Skeletal muscle cell (primary cell): ENCODE measurements around the gene POMT1.
"Not testable (repeated sequence)": the region's sequence is repeated elsewhere in the genome, so short reads cannot be mapped to it uniquely, and the experiment has no call there.

Experiments
- DNase-seq: peaks from one replicate; pipeline ENCODE4 v3.0.0-alpha.2; 2010; ENCODE audit warnings: low read depth
- H3K4me3 ChIP-seq: 2 replicates; pipeline ENCODE4 v1.5.1; 2011; ENCODE audit warnings: low read depth, mild to moderate bottlenecking, control low read depth, low read length, moderate library complexity

POMT1 gene

DNA sequence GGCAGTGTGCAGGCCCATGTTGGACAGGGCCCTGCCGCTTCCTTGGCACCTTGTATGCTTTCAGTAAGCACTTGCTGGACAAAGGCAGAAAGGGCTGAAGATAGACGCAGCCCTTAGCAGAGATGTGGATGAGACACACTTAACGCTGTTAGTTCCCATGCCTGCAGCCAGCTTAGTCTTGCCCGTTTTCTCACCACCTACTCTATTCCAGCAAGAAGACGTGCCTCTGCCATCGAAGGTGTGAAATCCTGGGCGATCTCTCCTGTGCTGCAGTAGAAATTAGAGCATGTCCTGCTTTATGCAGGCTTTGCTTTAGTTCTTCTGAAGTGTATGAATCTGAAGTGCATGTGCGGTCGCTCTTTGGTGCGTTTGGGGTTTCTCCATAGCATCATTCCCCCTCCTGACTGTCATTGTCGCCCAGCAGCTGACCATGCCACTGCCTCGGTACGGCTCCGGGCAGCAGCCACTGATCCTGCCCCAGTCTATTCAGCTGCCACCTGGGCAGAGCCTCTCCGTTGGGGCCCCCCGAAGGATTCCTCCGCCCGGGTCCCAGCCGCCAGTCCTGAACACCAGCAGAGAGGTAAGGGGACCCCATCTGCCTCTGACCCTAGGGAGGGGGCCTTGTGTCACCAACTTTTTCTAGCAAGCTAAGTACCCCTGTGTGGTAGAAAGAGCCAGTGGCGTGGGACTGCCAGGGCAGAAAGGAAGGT lies 11.6 kb upstream of the POMT1 start:
- no peak overlapping the region for H3K4me3 ChIP-seq
- no peak for DNase-seq

DNA sequence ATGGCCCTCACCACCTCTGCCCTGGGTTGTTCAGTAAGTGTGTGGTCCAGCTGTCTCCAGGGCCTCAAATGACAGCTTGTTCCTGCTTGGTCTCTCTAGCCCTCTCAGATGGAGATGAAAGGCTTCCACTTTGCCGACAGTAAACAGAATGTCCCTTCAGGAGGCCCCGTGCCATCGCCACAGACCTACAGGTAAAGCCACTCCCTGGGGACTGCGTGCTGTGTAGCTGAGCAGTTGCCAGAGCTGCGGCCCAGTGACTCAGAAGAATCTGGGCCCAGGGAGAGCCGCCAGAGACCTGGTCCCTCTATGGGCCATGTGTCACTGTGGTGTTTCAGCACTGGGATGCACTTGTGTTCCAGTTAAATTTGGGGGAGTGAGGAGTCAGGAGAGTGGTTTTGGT lies 10.6 kb upstream of the POMT1 start:
- no peak for DNase-seq
- H3K4me3 ChIP-seq = no peak overlapping the region

DNA sequence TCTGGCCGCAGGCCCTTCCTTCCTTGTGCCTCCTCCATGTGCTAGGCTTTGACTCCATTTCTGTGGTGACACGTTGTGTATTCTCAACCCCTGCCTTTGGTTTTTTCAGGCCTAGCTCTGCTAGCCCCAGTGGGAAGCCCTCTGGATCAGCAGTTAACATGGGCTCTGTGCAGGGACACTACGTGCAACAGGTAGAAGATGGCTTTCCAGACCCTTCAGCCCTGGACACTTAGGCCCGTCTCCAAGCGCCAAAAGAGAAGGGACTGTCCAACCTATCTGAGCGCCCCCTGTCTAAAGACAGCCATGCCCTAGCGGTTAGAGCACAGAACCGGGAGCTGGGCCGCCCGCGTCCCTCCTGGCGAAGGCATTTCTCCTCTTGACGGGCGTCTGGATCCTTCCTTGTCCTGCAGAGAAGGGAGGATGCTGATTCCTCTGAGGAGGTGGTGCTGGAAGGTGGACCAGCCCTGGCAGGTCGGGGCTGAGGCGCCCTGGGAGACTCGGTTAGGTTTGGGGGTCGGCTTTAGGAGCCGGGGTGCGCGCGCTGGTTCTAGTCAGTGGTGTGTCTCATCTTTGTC lies 8.3 kb upstream of the POMT1 start:
- no peak overlapping the region for H3K4me3 ChIP-seq
- DNase-seq = no peak

DNA sequence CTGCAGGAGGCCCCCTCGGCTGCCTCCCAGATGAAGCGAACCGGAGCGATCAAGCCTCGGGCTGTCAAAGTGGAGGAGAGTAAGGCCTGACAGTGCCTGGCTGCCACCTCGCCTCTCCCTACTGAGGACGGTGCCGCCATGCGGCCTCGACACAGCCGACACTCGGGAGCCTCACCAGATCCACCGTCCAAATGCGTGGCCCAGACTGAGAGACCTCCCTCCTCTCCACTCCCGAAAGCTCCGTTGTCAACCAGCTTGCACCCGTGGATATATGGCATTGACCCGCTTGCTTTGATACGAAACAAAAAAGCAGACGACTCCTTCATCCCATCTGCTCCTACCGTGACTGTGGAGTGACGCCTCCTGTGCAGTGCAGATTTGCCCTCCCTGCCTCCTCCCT lies 6.9 kb upstream of the POMT1 start:
- DNase-seq = no peak

DNA sequence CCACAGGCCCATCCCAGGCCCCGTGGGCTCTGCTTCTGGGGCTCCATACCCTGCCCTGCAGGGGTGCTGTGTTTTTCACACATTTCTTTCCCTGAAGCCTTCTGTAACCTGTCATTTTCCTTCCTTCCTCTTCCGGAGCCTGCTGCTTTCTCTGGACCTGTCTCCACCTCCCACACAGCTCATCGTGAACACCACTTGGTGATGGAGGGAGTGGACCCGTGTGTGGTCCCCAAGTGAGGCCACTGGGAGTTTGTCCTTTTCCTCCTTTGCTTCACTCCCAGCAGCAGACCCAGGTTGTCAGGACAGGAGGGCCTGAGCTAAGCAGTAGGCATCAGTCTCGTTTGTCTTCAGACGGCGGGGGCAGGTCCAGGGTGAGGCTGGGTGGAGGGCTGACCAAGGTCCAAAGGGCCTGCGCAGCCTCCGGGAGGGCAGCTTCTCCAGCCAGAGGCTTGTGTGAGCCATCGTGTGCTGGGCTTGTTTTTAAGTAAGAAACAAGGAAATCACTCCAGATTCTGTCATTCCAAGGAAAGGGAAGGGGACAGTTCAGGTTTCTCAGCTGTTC lies 5.8 kb upstream of the POMT1 start:
- no peak for DNase-seq
- no peak overlapping the region for H3K4me3 ChIP-seq

More for the DNA sequence above, 6.9 kb upstream of the POMT1 start:
- no peak overlapping the region for H3K4me3 ChIP-seq

DNA sequence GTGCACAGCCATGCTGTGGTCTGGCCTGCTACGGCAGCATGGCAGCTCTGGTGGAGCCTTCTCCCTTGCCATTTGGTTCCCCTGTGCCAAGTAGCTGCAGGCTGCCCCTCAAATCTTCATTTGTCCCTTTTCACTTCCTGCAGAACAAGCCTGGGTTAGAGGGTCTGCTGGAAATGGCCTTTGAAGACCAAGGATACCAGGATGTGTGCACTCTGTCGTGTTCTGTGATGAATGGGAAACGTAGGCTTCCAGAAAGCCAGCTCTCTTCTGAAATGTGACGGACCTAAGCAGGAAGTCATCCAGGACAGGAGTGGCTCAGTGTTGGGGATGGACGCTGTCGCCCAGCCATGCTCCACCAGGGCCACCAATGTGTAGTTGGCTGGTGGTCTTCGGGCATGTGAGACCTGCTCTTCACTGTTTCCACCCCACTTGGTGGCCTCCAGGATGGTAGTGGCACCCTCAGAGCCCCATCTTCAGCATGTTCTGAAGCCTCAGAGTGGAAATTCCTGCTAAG lies 3.4 kb upstream of the POMT1 start:
- no peak for DNase-seq
- H3K4me3 ChIP-seq = no peak overlapping the region

DNA sequence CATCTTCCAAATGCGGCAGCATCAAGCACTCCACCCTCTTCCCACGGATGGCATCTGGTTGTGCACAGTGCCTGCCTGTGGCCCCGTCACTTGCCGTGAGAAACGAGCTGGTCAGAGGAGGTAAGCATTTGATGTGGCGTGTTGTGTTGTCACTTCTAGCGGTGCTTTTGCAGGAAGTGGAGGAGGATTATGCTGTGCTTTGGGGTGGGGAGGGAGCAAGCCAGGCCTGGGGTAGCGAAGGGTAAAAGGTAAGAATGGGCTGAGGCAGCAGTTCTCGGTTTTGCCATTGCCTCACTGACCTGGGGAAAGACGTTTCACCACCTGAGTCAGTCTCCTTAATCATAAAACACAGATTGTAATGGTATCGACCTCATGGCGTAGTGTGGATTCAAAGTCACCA lies 2.3 kb upstream of the POMT1 start:
- H3K4me3 ChIP-seq = no peak overlapping the region
- no peak for DNase-seq

DNA sequence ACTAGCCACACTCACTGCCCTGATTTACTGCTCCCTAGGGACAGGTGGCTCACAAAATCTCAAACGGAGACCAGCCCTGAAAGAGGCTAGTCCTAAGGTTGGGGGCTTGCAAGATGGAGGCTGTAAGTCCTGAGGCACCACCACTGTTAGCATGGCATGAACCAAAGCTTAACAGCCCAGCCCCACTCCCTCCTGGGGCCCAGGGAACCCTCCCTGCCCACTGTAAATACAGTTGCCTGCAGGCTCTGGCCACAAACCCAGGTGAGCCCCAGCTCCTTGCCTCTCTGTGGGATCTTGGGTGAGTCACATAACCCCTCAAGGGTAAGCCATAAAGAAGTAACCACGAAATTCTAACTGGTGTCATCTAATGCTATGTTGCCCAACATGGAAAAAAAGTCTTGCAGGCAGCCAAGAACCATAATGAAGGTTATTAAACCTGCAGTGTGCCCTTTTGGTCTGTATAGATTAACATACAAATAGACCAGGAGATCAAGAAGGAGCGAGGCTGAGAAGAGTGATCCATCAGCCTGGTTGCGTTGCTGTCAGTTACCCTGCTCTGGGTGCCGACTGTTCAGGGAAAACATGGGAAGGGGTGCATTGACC lies 1.7 kb upstream of the POMT1 start:
- no peak overlapping the region for H3K4me3 ChIP-seq

DNA sequence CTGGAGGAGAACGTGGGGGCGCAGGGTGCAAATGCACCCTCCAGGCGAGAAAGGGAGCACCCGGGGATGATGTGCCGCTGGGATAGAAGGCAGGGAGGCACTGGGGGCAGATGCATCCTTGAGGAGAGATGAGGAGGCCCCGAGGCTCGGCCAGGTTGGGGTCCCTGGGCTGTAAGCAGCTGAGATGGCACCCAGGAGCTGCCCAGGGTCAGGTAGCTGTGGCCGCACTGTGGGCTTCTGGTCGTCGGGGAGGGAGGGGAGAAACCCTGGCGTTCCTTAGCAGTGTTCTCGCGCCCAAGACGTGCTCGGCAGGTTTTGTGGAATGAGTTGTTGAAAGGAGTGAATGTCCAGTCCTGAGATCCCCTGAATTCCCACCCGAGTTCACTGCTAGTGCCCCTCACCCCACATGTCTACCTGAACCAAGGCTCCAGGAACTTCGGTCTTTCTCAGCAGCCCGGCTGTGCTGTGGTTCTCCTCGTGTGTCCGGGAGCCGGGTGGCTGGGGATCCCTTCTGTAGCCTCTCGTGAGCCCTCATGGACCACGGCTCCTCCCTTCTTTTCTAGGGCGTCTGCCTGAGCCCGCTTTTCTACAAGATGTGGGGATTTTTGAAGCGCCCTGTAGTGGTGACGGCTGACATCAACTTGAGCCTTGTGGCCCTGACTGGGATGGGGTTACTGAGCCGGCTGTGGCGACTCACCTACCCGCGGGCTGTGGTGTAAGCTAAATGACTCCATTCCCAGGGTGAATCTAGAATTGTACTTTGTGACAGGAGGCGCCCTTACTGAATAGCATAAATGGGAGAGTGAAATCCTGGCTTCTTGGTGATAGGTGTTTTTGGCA lies 1.1 kb downstream of the POMT1 start:
- DNase-seq = no peak
- peak overlapping the region; percentile 82 for H3K4me3 ChIP-seq

More for the DNA sequence above, 1.7 kb upstream of the POMT1 start:
- peak; percentile 61 for DNase-seq

DNA sequence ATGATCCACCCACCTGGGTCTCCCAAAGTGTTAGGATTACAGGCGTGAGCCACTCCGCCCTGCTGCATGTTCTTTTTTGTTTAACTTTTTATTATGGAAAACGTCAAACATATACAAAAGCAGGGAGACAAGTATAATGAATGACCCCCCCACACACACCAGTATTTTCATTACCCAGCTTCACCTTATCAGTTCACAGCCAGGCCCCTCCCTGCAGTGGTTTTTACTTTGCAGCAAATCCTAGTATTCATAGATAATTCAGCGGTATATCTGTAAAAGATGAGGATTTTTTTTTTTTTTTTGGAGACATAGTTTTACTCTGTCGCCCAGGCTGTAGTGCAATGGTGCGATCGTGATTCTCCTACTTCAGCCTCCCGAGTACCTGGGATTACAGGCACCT lies 2.3 kb downstream of the POMT1 start:
- H3K4me3 ChIP-seq = no peak overlapping the region
- DNase-seq = no peak

DNA sequence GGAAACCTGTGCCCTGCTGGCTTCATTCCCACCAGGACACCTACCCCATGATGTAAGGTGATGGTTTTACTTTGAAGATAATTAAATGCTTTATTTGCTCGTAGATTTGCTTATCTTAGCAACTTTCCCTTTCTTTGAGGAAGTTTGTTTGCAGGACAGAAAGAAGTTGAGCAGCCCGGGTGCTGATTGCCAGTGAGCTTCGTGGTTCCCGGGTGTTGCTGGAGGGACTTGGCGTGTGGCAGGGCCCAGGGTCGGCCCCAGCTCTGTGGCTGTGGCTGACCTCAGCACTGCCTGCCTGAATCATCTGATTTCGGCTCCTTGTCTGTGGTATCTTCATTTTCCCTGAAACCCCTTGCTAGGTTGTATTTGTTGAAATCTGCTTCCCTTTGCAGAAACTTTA lies 8.7 kb downstream of the POMT1 start:
- no peak for DNase-seq
- no peak overlapping the region for H3K4me3 ChIP-seq

DNA sequence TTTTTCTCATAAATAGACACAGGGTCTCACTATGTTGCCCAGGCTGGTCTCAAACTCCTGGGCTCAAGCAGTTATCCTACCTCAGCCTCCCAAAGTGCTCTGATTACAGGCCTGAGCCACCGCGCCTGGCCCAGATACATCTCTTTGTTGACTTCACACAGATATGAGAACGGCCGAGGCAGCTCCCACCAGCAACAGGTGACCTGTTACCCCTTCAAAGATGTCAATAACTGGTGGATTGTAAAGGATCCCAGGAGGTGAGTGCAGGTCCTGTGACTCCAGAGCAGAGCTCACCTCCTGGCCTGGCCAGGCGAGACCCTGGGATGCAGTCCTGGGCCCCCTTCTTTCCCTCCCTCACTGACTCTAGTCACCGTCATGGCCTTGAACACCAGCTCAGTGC lies 9.2 kb downstream of the POMT1 start:
- DNase-seq = no peak

DNA sequence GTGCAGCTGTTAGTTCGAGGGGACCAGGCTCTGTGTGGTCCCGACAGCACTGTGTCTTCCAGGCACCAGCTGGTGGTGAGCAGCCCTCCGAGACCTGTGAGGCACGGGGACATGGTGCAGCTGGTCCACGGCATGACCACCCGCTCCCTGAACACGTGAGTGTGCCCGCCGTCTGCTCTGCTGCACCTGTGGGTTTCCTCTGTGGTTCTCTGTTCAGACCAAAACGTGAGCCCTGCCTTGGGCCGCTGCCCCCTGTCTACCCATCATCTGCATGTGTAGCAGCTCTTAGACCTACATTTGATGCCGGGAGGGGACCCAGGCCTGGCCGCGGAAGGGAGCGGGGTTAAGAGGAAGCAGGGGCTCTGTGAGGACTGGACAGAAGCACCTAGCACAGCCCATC lies 10.5 kb downstream of the POMT1 start:
- DNase-seq = no peak
- H3K4me3 ChIP-seq = no peak overlapping the region

More for the DNA sequence above, 9.2 kb downstream of the POMT1 start:
- H3K4me3 ChIP-seq = no peak overlapping the region

DNA sequence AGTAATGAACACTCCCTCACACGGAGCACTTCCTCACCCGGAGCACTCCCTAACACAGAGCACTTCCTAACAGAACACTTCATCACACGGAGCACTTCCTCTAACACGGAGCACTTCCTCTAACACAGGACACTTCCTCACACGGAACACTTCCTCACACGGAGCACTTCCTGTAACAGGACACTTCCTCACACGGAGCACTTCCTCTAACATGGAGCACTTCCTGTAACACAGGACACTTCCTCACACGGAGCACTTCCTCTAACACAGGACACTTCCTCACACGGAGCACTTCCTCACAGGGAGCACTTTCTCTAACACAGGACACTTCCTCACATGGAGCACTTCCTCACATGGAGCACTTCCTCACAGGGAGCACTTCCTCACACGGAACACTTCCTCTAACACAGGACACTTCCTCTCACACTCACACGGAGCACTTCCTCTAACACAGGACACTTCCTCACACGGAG lies 12.9 kb downstream of the POMT1 start:
- not testable (repeated sequence) for H3K4me3 ChIP-seq

DNA sequence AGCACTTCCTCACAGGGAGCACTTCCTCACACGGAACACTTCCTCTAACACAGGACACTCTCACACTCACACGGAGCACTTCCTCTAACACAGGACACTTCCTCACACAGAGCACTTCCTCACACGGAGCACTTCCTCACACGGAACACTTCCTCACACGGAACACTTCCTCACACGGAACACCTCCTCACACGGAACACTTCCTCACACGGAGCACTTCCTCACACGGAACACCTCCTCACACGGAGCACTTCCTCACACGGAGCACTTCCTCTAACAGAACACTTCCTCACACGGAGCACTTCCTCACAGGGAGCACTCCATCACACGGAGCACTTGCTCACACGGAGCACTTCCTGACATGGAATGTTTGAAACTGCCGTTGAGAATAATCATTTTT lies 13.4 kb downstream of the POMT1 start:
- H3K4me3 ChIP-seq = no peak overlapping the region
- no peak for DNase-seq

More for the DNA sequence above, 12.9 kb downstream of the POMT1 start:
- not testable (repeated sequence) for DNase-seq

DNA sequence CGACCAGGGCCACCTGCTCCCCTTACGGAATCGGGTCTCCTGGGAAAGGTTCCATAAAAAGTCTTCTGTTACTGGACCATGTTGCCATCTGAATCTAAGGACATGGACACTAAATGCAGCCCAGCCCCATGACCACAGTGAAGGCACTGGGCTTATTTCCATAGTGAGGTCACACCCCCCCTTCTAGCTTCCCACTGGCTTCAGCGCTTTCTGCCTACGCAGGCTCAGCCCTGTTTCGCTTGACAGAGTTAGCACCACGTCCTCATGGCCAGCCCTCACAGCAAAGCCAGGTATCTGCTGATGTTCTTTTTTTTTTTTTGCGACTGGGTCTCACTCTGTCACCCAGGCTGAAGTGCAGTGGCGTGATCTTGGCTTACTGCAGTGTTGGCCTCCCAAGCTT lies 14.2 kb downstream of the POMT1 start:
- no peak for DNase-seq
- no peak overlapping the region for H3K4me3 ChIP-seq

DNA sequence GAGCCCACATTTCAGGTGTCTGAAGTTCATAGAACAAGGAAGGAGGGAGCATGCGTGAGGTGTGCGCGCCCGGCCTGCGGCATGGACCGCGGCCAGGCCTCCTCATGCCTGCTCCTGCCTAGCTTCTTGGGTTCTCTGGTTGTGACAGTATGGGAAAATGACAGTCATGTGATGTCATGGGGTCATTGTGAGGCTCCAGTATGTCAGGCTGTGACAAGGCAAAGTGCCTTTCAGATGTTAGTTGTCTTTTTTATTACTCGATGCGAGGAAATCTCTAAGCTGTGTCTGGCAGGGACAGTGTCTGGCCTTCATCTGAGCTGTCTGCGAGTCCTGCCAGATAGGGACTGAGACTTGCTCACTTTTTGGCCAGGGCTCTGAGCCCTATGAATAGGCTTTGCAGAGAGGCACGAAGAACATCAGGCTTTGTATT lies 15.1 kb downstream of the POMT1 start:
- no peak for DNase-seq
- H3K4me3 ChIP-seq = no peak overlapping the region

DNA sequence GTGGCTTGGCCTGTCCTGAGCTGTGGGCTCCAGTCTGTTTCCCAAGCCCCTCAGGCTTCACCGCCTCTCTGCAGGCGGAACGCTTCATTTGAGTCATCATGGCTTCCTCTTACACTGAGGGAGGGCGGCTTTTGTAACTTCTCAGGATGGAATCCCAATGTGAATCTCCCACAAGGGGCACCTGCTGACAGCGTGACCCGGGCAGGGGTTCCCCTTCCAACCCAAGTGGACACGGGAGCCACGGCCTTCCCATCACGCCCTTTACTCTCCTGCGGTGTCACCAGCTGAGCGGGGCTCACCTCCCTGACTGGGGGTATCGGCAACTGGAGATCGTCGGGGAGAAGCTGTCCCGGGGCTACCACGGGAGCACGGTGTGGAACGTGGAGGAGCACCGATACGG lies 15.8 kb downstream of the POMT1 start:
- no peak for DNase-seq
- no peak overlapping the region for H3K4me3 ChIP-seq

DNA sequence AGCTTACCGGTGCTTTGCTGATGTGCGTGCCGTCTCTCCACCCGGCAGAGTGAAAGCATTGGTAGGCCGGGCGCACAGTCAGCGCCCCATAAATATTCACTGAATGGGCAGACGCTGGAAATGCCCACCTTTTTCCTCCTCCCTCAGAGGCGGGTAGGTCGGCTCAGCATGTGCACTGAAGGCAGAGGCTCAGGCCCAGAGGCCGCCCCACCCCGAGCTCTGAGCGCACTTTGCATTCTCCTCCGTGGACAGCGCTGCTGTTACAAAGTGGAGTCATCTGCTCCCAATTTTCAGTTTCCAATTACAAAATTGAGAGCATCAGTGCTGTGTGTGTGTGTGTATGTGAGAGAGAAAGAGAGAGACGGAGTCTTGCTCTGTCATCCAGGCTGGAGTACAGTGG lies 17.8 kb downstream of the POMT1 start:
- DNase-seq = no peak
- no peak overlapping the region for H3K4me3 ChIP-seq

DNA sequence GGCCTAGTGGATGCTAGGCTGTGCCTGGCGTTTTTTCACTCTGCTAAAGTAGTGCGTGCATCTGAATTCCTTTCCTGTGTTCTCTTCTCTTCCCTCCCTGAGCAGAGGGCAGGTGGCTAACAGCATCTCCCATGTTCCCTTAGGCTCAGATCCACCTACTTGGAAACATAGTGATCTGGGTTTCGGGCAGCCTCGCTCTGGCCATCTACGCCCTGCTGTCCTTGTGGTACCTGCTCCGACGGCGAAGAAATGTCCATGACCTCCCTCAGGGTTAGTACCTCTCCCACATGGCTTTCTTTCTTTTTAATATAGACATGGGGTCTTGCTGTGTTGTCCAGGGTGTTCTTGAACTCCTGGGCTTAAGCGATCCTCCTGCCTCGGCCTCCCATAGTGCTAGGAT lies 18.5 kb downstream of the POMT1 start:
- DNase-seq = no peak
- no peak overlapping the region for H3K4me3 ChIP-seq
